Mesendoderm (in vitro differentiated cells): Measurements from ENCODE around the gene KLK12. TPM values are rescaled to one million over a fixed set of nuclear protein-coding genes. Genes with fewer than 3 reads are reported as not detected.

ENCODE experiments used
- DNase-seq: peaks from one replicate; pipeline ENCODE4 v3.0.0; 2013
- H2AK5ac ChIP-seq: 2 replicates; pipeline ENCODE4 v1.6.1; 2013; ENCODE audit warnings: low read length, inconsistent platforms
- H2BK120ac ChIP-seq: 2 replicates; pipeline ENCODE4 v1.6.1; 2013; ENCODE audit warnings: low read depth, mild to moderate bottlenecking, low read length, moderate library complexity, mixed read lengths
- H2BK15ac ChIP-seq: replicated peaks from 2 replicates; pipeline ENCODE4 v1.6.1; 2013; ENCODE audit warnings: low read depth, mild to moderate bottlenecking, moderate library complexity
- H2BK5ac ChIP-seq: 2 replicates; pipeline ENCODE4 v1.6.1; 2013; ENCODE audit warnings: low read length, inconsistent platforms
- H3K18ac ChIP-seq: 2 replicates; pipeline ENCODE4 v1.6.1; 2013; ENCODE audit warnings: mild to moderate bottlenecking, low read length, mixed read lengths
- H3K23ac ChIP-seq: one replicate; pipeline ENCODE4 v1.6.1; 2013; ENCODE audit warnings: low read length
- H3K27ac ChIP-seq: 2 replicates; pipeline ENCODE4 v1.5.1; 2013; ENCODE audit warnings: low read depth, mild to moderate bottlenecking, inconsistent platforms, low read length, moderate library complexity
- H3K27me3 ChIP-seq: 2 replicates; pipeline ENCODE4 v1.6.1; 2013; ENCODE audit warnings: low read length, control low read depth, mild to moderate bottlenecking, inconsistent platforms; ENCODE audit not compliant: insufficient read depth, poor library complexity
- H3K36me3 ChIP-seq: 2 replicates; pipeline ENCODE4 v1.6.1; 2013; ENCODE audit warnings: low read length, inconsistent platforms; ENCODE audit not compliant: control insufficient read depth, insufficient read depth
- H3K4ac ChIP-seq: one replicate; pipeline ENCODE4 v1.6.1; 2013; ENCODE audit warnings: low read depth, mild to moderate bottlenecking, low read length, moderate library complexity
- H3K4me1 ChIP-seq: 2 replicates; pipeline ENCODE4 v1.6.1; 2013; ENCODE audit warnings: low read depth, low read length, inconsistent platforms; ENCODE audit not compliant: control insufficient read depth
- H3K4me2 ChIP-seq: 2 replicates; pipeline ENCODE4 v1.6.1; 2013; ENCODE audit warnings: low read length
- H3K4me3 ChIP-seq: 2 replicates; pipeline ENCODE4 v1.5.1; 2013; ENCODE audit warnings: mild to moderate bottlenecking, low read length
- H3K56ac ChIP-seq: one replicate; pipeline ENCODE4 v1.6.1; 2013; ENCODE audit warnings: low read length
- H3K79me1 ChIP-seq: 2 replicates; pipeline ENCODE4 v1.6.1; 2013; ENCODE audit warnings: low read length, inconsistent platforms
- H3K79me2 ChIP-seq: 2 replicates; pipeline ENCODE4 v1.6.1; 2013; ENCODE audit warnings: mild to moderate bottlenecking, low read length; ENCODE audit not compliant: control insufficient read depth, insufficient read depth
- H3K9ac ChIP-seq: 2 replicates; pipeline ENCODE4 v1.6.1; 2013; ENCODE audit warnings: low read length, inconsistent platforms
- H4K5ac ChIP-seq: one replicate; pipeline ENCODE4 v1.6.1; 2013; ENCODE audit warnings: low read length
- H4K8ac ChIP-seq: one replicate; pipeline ENCODE4 v1.6.1; 2013; ENCODE audit warnings: low read depth, mild to moderate bottlenecking, control low read depth, low read length, moderate library complexity
- WGBS: extraction: QIAGEN DNeasy Blood & Tissue Kit; methylation state at CpG from one replicate; pipeline ENCODE4 v1.1.7; 2013; ENCODE audit warnings: low lambda C conversion rate, missing lambda C conversion rate; ENCODE audit not compliant: insufficient coverage; ENCODE audit errors: extremely low coverage; 5-methylcytosine and 5-hydroxymethylcytosine counted together
- polyA plus RNA-seq, 2 experiments: library from polyadenylated mRNA; stranded (reverse); fragments of 200-250 nt; gene quantifications; one replicate each; pipeline ENCODE4 v1.2.3, GENCODE V29; 2013

KLK12 gene
- 0.04 TPM for polyA plus RNA-seq (2013, experiment 1 of 2)
- not detected for polyA plus RNA-seq (2013, experiment 2 of 2)

GRCh38 chr19:51034704-51035103, at the start of gene KLK12:
Gene KLK12 (minus strand): TSS chr19:51035002. CDS start chr19:51034621, 381 bp downstream.
- no peaks in the 10 kb centered on the region for H3K79me2 ChIP-seq
- no peak within 1 kb of the TSS for H3K27ac ChIP-seq
- no peak within 1 kb of the TSS for H4K5ac ChIP-seq
- H3K79me1 ChIP-seq: no peaks in the 10 kb centered on the region
- no peak within 1 kb of the TSS for H2AK5ac ChIP-seq
- no peak within 1 kb of the TSS for H2BK15ac ChIP-seq
- no peaks in the 10 kb centered on the region for H3K27me3 ChIP-seq
- H2BK5ac ChIP-seq: no peak within 1 kb of the TSS
- no peak within 1 kb of the TSS for H3K9ac ChIP-seq
- H2BK120ac ChIP-seq: no peak within 1 kb of the TSS
- no peak within 1 kb of the TSS for H3K18ac ChIP-seq
- H3K4me1 ChIP-seq: no peaks in the 10 kb centered on the region
- H3K4me2 ChIP-seq: no peak within 1 kb of the TSS
- H3K36me3 ChIP-seq: no peaks in the 10 kb centered on the region
- no peak within 1 kb of the TSS for H4K8ac ChIP-seq
- no peak within 1 kb of the TSS for H3K4me3 ChIP-seq
- no peak within 1 kb of the TSS for H3K4ac ChIP-seq
- WGBS: no CpG with 5 or more reads among the region's 11 CpGs
- no peak within 1 kb of the TSS for H3K56ac ChIP-seq
- H3K23ac ChIP-seq: no peak within 1 kb of the TSS
- DNase-seq: no peak

- Histone ChIP-seq H3K79me1 (no peaks in the 10 kb centered on the region), H3K27ac (no peak overlapping the region), H2BK5ac (no peak overlapping the region), H3K4me3 (no peak overlapping the region), H4K5ac (no peak overlapping the region), H3K18ac (no peak overlapping the region), H2AK5ac (no peak overlapping the region), H3K79me2 (no peaks in the 10 kb centered on the region), H3K56ac (no peak overlapping the region), H3K4ac (no peak overlapping the region), H3K4me2 (no peak overlapping the region), H2BK15ac (no peak overlapping the region), H2BK120ac (no peak overlapping the region), H3K9ac (no peak overlapping the region), H3K27me3 (no peaks in the 10 kb centered on the region), H3K4me1 (no peaks in the 10 kb centered on the region), H4K8ac (no peak overlapping the region), H3K23ac (no peak overlapping the region), H3K36me3 (no peaks in the 10 kb centered on the region)
- no peak for DNase-seq
- no CpG with 5 or more reads among the region's 7 CpGs for WGBS
Observed at GRCh38 chr19:51084505-51084904, 49.7 kb upstream of the KLK12 start.

DNA sequence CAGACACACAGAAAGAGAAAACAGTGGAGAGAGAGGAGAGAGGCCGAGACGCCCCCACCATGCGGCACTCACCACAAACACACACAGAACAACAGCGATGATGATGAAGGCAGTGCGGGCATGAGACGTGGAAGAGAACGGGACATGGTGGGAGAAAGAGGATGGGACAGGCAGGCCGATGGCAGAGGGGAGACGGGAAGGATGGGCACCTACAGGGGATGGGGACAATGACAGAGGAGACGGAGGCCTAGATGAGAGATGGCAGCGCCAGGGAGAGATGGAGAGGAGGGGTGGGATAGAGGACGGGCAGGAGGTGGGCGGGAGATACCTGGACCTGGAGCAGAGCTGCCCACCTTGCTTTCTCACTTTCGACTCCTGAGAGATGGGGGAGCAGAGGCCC, 49.0 kb upstream of the KLK12 start:
- no peaks in the 10 kb centered on the region for H3K79me1 ChIP-seq
- H3K4me1 ChIP-seq: no peaks in the 10 kb centered on the region
- no peak overlapping the region for H3K4me2 ChIP-seq
- no peaks in the 10 kb centered on the region for H3K79me2 ChIP-seq
- H2BK120ac ChIP-seq: no peak overlapping the region
- H3K18ac ChIP-seq: no peak overlapping the region
- no peak overlapping the region for H3K4ac ChIP-seq
- H2BK15ac ChIP-seq: no peak overlapping the region
- no peak overlapping the region for H4K8ac ChIP-seq
- H4K5ac ChIP-seq: no peak overlapping the region
- no peak for DNase-seq
- H3K23ac ChIP-seq: no peak overlapping the region
- no peak overlapping the region for H3K9ac ChIP-seq
- no peak overlapping the region for H2BK5ac ChIP-seq
- H3K36me3 ChIP-seq: no peaks in the 10 kb centered on the region
- no peaks in the 10 kb centered on the region for H3K27me3 ChIP-seq
- no peak overlapping the region for H2AK5ac ChIP-seq
- no peak overlapping the region for H3K56ac ChIP-seq
- no peak overlapping the region for H3K27ac ChIP-seq
- no CpG with 5 or more reads among the region's 14 CpGs for WGBS
- H3K4me3 ChIP-seq: no peak overlapping the region

DNA sequence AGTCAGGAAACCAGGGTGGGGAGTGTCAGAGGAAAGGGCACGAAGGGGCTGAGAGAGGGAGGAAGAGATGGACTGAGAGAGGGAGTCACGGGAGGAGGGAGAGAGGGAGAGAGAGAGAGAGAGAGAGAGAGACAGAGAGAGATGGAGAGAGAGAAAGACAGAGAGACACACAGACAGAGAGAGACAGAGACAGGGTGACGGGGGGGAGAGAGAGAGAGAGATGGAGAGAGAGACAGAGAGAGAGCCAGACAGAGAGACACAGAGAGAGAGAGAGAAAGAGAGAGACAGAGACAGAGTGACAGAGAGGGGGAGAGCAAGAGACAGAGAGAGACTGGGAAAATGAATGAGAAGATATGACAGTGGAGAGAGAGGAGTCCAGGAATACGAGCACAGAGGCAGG, 48.4 kb upstream of the KLK12 start:
- no peak overlapping the region for H3K56ac ChIP-seq
- no peak overlapping the region for H3K4me3 ChIP-seq
- no peak overlapping the region for H2BK120ac ChIP-seq
- no peak overlapping the region for H3K23ac ChIP-seq
- no peaks in the 10 kb centered on the region for H3K36me3 ChIP-seq
- H3K27ac ChIP-seq: no peak overlapping the region
- no peak overlapping the region for H2BK15ac ChIP-seq
- no peak overlapping the region for H3K18ac ChIP-seq
- no CpG with 5 or more reads among the region's 4 CpGs for WGBS
- H3K4ac ChIP-seq: no peak overlapping the region
- H3K4me2 ChIP-seq: no peak overlapping the region
- H4K8ac ChIP-seq: no peak overlapping the region
- H4K5ac ChIP-seq: no peak overlapping the region
- no peak overlapping the region for H3K9ac ChIP-seq
- H3K27me3 ChIP-seq: no peaks in the 10 kb centered on the region
- H2AK5ac ChIP-seq: no peak overlapping the region
- H3K79me1 ChIP-seq: no peaks in the 10 kb centered on the region
- no peaks in the 10 kb centered on the region for H3K79me2 ChIP-seq
- H2BK5ac ChIP-seq: no peak overlapping the region
- no peak for DNase-seq
- H3K4me1 ChIP-seq: no peaks in the 10 kb centered on the region

GRCh38 chr19:51082611-51083010, 47.8 kb upstream of the KLK12 start, which contains the start of gene KLK14:
Gene KLK14 (minus strand): TSS chr19:51082887. CDS start chr19:51082614, 273 bp downstream.
- H2BK5ac ChIP-seq: no peak within 1 kb of the TSS
- no peaks in the 10 kb centered on the region for H3K27me3 ChIP-seq
- no peak within 1 kb of the TSS for H2BK120ac ChIP-seq
- H2AK5ac ChIP-seq: no peak within 1 kb of the TSS
- no peak within 1 kb of the TSS for H4K5ac ChIP-seq
- no peak within 1 kb of the TSS for H3K23ac ChIP-seq
- no peak within 1 kb of the TSS for H3K4me2 ChIP-seq
- no peak within 1 kb of the TSS for H3K4ac ChIP-seq
- H3K79me1 ChIP-seq: no peaks in the 10 kb centered on the region
- no peak within 1 kb of the TSS for H3K27ac ChIP-seq
- no peak within 1 kb of the TSS for H3K56ac ChIP-seq
- H4K8ac ChIP-seq: no peak within 1 kb of the TSS
- no peaks in the 10 kb centered on the region for H3K79me2 ChIP-seq
- no peak within 1 kb of the TSS for H3K9ac ChIP-seq
- no peak within 1 kb of the TSS for H3K18ac ChIP-seq
- DNase-seq: no peak
- no peak within 1 kb of the TSS for H2BK15ac ChIP-seq
- no peaks in the 10 kb centered on the region for H3K36me3 ChIP-seq
- H3K4me1 ChIP-seq: no peaks in the 10 kb centered on the region
- no peak within 1 kb of the TSS for H3K4me3 ChIP-seq
- WGBS: no CpG with 5 or more reads among the region's 7 CpGs

- H3K4me3 ChIP-seq: no peak overlapping the region
- no peaks in the 10 kb centered on the region for H3K79me1 ChIP-seq
- H3K9ac ChIP-seq: no peak overlapping the region
- no peak overlapping the region for H3K27ac ChIP-seq
- no peak for DNase-seq
- H3K4me2 ChIP-seq: no peak overlapping the region
- H3K4ac ChIP-seq: no peak overlapping the region
- H2BK15ac ChIP-seq: no peak overlapping the region
- no peak overlapping the region for H2BK5ac ChIP-seq
- H3K79me2 ChIP-seq: no peaks in the 10 kb centered on the region
- no CpG with 5 or more reads among the region's 14 CpGs for WGBS
- H3K4me1 ChIP-seq: no peaks in the 10 kb centered on the region
- no peak overlapping the region for H2AK5ac ChIP-seq
- H3K36me3 ChIP-seq: no peaks in the 10 kb centered on the region
- H3K23ac ChIP-seq: no peak overlapping the region
- H3K56ac ChIP-seq: no peak overlapping the region
- no peak overlapping the region for H4K8ac ChIP-seq
- no peak overlapping the region for H2BK120ac ChIP-seq
- H3K27me3 ChIP-seq: no peaks in the 10 kb centered on the region
- no peak overlapping the region for H3K18ac ChIP-seq
- no peak overlapping the region for H4K5ac ChIP-seq
Observed at GRCh38 chr19:51081476-51081875, 46.7 kb upstream of the KLK12 start.
